NOMO-1 treated with dmso at 0.1 percent for 144 hours (cell line): Measurements from ENCODE around the gene AMPD3.

ENCODE experiments used
- DNase-seq: peaks from one replicate; lab custom pipeline; 2025; ENCODE audit not compliant: unreplicated experiment; lab: John Stamatoyannopoulos, UW

The AMPD3 gene

GRCh38 chr11:10459029-10459970 lies 4.2 kb downstream of the AMPD3 start:
- DNase-seq: no peak

DNA sequence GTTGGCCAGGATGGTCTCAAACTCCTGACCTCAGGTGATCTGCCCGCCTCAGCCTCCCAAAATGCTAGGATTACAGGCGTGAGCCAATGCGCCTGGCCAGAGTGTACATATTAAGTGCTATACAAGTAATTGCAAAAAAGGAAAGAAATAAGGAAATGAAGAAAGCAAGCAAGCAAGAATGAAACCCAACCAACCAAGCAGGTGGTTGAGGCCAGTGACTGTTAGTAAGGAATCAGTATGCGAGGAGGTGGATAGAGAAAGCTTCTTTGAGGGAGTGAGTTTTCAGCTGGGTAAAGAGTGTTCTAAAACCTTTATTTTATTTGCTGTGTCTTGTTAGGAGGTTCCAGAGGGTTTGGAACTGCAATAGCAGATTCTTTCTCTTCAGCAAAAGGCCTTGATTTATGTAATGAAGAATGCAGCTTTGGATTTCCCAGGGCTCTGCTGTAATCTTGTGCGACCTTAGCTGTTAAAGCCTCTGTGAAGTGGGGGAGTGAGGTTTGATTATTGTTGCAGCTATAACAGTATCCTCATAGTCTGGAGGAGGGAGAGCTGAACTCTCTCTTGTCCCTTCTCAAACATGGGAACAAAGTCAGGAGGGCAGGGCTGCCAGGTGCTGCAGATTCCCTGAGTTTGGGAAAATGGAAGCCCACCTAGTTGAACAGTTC lies 5.7 kb downstream of the AMPD3 start:
- no peak for DNase-seq

DNA sequence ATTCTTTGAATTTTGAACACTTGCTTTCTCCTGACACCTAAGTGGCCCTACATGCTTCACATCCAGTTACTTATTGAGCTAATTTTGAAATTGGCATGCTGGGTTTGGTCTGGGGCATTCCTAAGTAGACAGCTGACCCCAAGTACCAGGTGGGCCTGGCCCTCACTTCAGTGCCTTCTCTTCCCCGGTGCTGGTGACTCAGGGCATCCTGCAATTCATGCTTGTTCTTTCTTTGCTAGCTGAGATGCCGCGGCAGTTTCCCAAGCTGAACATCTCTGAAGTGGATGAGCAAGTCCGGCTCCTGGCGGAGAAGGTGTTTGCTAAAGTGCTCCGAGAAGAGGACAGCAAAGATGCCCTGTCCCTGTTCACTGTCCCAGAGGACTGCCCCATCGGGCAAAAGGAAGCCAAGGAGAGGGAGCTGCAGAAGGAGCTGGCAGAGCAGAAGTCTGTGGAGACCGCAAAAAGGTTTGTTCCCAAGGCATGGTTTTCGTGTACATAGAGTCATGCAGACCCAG lies 6.3 kb downstream of the AMPD3 start:
- DNase-seq: no peak

- no peak for DNase-seq
Observed at GRCh38 chr11:10462746-10463300, 7.8 kb downstream of the AMPD3 start.

GRCh38 chr11:10473371-10473770 lies 18.3 kb downstream of the AMPD3 start:
- no peak for DNase-seq

GRCh38 chr11:10474551-10474950 lies 19.5 kb downstream of the AMPD3 start:
- DNase-seq: no peak

DNA sequence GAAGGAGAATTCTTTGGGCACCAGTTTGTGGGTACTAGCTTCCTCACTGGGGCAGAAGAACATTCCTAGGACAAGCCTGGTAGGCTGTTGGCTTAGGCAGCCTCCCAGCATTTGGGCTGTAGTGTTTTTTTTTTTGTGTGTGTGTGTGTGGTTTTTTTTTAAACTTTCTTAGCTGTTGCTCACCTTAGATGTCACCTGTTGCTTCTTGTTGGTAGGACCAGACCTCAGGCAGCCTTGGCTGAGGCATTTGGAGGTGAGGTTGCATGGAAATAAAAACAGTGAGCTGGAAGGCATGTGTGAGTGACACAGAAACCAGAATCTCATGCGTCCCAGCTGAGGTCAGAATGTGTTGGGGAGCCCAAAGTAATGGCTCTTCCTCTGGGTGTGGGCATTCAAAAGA lies 21.3 kb downstream of the AMPD3 start:
- DNase-seq: no peak

DNA sequence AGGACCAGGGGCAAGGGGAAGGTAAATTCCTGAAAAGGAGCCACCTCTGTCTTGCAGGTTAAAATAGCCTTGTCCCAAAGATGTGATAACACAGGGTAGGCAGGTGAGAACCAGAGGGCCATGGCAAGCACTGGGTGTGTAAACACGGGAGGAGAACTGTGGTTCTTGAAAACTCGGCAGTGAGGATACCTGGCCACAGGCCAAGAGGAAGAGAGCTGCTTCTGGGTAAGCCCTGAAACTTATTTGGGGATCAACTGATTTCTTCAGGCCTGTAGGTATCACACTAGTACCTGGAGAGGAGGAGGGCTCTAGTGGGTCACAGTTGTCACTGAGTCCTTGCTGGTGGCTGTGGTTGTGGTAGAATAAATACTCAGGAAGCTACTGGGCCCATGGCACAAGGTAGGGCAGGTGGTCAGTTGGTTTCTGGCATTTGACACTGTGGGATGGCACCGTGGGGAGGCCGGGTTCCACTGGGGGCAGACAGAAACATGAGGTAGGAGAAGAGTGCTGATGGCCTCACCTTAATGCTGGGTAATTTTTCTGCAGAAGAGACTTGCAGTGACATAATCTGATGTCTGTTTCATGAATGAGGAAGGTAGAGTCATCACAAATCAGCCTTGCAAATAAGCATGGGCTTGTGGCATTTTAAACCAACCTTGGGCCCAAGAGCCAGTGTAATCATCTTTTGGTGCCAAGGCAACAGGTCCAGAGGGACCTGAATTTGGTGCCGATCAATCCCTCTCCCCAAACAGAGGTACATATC lies 22.0 kb downstream of the AMPD3 start:
- no peak for DNase-seq

GRCh38 chr11:10477690-10478046 lies 22.6 kb downstream of the AMPD3 start:
- DNase-seq: no peak

- no peak for DNase-seq
Observed at GRCh38 chr11:10478066-10478465, 23.0 kb downstream of the AMPD3 start.

DNA sequence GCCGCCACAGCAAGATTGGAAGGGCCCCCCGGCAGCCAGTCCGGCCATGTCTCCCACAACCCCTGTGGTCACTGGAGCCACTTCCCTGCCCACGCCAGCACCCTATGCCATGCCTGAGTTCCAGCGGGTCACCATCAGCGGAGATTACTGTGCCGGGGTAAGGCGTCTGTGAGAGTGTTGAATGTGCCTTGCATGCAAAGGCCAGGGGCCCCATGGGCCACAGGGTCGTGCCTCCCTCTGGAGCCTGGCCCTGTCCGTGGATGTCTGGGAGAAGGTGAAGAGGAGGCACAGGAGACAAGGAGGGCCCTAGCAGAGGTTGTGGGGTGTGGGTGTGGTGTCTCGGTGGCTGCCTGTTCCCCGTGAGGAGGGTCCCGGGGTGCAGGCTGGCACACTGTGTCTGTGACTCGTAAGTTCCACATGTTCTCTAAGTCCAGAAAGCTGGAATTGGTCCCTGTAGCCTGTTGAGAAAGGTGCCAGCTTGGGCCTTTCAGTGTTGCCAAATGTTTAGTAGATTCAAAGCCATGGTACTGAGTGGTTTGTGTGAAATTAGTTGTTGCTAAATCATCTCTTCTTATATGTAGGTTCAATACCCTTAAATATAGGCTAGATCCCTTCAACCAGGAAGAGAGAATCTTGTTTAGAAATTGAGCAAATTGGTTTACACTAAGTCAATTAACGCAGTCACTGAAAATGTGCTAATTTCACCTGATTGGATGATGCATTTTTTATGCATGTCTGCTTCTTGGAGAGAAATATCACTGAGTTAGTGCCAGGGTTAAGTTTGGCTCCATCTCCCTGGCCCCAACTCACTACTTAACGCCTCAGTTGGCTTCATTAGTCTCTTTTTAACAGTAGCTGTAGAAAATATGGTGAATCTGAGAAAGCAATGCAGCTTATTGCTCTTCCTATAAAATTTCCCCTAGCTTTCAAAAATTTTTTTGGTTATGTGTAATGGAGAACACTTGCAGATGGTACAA lies 23.8 kb downstream of the AMPD3 start:
- DNase-seq: no peak

- no peak for DNase-seq
Observed at GRCh38 chr11:10480026-10480425, 25.0 kb downstream of the AMPD3 start.

GRCh38 chr11:10480760-10481159 lies 25.7 kb downstream of the AMPD3 start:
- DNase-seq: no peak

- no peak for DNase-seq
Observed at GRCh38 chr11:10481560-10482349, 26.7 kb downstream of the AMPD3 start.

- no peak for DNase-seq
Observed at GRCh38 chr11:10483174-10483573, 28.1 kb downstream of the AMPD3 start.

- no peak for DNase-seq
Observed at GRCh38 chr11:10483584-10483983, 28.5 kb downstream of the AMPD3 start.

GRCh38 chr11:10484461-10485180 lies 29.6 kb downstream of the AMPD3 start:
- DNase-seq: no peak

DNA sequence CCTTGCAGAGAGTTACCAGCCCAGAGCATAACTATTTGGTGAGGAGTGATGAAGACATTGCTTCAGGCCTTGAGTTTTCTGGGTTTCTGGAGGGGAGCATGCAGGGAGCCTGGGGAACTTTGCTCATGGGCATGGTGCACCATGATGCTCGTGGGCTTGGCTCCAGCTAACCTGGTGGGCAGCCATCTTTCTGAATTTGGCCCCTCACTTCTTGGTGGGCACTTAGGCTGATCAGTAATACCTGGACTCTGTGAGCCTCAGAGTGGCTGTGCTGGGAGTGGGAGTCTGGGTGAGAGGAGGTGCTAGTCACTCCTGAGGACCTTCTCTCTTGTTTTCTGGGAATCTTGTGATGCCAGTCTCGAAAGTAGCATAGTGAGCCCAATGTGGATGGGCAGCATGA lies 30.6 kb downstream of the AMPD3 start:
- no peak for DNase-seq
